Activated T-cell treated with anti-CD3 and anti-CD28 coated beads, Interleukin-2, amount 50 U/mL, for 1 hour (primary cell): ENCODE data around the gene CAMK1D.

ENCODE experiments used
- DNase-seq: peaks from one replicate; pipeline ENCODE4 v3.0.0-alpha.2; 2020

CAMK1D gene

DNA sequence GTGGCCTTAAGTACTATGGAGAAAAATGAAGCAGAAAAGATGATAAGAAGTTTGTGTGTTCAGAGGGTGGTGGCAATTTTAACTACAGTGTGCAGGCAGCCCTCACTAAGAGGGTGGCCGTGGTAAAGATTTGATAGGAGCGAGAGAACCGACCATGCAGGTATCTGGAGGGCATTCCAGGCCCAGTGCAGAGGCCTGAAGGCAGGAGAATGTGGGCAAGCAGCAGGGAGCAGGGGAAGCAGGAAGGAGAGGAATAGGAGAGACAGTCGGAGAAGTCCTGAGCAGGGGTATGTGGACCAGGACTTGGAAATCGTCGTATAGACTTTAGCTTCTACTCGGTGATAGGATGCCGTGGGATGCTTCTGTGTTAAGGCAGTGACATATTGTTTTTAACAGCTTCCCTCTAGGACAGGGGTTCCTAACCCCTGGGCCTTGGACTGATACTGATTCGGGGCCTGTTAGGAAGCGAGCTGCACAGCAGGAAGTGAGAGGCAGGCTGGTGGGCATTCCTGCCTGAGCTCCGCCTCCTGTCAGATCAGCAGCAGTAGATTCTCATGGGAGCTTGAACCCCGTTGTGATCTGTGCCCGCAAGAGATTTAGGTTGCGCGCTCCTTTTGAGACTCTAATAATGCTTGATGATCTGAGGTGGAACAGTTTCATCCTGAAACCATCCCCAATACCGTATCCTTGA is 425.0 kb downstream of the CAMK1D start:
- no peak for DNase-seq

DNA sequence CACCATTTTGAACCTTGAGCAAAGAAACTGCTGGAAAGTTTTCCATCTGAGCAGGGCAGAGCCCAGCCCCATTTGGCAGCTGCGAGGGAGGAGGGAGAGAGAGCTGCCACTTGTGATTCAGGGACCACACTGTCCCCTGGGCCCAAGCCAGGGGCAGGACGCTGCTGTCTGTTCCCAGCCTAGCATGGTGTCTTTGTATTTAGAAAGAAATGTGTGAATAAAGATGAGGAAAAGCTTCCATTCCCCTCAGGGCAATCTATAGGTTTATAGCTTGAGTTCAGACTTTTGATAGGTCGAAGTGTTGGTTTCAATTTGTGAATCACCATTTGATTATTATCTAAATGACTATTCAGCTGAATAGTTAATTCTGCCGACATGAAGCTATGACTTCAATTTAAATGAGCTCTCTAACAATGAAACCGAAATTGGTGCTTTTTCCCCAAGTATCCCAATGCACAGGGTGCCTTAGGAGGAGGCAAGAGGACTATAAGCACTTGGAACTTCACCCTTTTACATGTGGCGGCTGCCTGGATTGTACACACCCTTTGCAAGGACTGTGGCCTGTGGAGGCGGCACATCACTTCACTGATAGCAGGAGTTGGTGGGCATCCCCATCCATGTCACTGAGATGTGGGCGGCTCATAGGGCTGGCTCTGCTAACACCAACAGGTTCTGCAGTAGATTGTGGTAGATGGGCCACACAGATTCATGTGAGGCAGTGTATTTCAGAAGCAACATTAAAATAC is 428.7 kb downstream of the CAMK1D start:
- no peak for DNase-seq

DNA sequence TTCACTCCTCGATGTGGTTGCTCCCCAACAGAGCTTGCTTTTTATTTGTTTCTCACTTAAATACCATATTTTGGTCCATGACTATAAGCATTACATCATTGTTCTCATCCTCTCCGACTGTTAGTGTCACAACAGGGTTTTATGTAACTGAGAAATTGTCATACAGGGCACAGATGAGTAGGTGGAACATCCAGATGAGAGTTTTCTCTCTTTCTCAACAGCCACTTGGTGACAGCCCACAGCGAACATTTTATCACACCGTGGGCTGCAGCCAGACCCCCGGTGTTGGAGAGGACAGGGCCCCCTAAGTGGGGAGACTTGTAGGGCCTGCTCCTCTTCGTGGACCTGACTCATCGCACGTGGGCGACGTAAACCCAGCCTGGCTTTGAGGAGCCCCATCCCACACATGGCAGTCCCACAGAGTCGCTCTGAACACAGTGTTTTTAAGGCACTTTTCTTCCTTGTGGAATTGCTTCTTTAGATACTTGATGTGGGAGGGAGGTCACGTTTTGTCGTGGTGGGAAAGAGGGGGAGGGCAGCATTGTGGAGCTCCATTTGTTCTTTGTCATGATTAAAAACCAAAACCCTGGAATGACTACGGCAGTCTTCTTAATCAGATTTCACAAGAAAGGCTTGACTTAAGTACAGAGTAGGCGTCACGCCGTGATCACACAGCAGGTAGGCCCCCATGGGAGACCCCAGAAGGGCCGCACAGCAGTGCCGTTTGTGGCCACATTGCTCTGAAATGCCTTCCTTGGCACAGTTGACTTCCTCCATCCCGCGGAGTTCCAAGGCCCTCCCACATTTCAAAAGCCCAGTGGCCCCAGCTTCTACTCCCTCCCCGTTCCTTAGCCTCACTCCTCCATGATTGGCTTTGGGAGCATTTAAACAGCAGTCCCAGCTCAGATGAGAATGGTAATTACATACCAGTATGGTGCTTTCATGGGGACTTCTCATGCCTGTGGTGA is 431.6 kb downstream of the CAMK1D start:
- no peak for DNase-seq

DNA sequence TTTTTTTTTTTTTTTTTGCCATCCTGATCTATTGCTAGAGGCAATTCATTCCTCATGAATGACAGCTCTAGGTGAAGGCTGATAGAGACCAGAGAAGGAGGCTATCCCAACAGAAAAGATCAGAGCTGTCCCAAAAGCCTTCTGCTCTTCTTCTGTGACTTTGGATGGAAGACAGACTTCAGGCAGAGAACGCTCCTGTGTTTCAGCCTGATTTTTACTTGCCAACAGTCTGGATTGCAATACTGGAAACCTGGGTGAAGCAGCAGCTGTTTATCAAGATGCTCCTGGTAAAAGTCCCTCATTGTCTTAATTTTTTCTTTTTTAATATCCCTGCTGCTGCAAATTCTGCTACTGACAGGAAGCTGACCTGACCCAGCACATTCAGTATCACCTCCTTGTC is 432.6 kb downstream of the CAMK1D start:
- no peak for DNase-seq

DNA sequence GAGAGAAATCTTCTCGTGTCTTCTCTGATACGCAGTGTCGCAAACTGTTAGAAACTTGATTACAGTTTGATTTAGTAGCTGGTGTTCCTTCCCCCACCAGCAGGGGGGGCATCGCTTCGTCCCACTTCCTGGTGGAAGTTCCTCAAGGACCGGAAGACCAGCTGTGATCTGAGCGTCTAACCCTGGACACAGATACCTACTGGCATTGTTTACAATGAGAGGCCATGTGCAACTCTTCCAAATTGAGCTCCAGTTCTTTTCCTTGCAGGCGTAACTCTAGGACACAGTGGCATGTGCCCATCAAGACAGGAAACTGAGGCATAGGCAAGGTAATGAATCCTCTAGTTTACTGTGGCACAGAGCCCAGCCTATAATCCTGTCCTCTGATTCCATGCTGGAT is 433.2 kb downstream of the CAMK1D start:
- peak; percentile 34 for DNase-seq

DNA sequence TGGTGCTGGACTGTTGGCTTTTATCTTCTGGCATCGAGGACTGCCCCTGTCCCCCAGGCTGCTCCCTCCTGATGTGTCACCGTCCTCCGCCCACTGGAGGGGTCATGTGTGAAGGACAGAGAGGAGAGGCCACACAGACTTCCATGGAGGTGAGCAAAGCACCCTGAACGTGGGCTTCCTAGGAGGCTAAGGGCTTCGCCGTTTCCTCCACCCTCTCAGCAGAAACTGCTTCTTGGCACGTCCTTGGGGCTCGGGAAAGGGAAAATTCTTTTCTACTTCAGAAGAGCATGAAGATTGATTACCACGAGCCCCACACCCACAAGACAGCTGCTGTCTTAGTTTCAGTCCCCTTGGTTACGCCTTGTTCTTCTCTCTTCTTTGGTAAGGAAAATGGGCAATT is 433.9 kb downstream of the CAMK1D start:
- no peak for DNase-seq

DNA sequence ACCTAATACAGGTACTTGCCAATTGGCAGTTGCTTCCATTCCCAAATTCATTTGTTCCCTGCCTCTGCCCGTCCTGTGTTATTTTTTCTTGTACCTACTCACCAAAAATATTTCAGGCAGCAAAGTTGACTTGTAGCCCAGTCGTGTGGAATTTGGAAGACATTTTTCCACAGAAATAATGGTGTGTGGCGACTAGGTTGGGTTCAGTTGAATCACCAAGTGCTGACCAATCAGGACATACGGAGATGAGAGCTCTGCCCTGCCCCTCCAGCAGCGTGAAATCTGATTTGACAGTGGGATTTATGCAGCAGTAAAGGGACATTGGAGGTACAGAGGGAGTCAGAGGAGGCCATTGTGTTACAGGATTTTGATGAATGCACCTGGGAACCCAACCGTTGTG is 435.3 kb downstream of the CAMK1D start:
- no peak for DNase-seq

DNA sequence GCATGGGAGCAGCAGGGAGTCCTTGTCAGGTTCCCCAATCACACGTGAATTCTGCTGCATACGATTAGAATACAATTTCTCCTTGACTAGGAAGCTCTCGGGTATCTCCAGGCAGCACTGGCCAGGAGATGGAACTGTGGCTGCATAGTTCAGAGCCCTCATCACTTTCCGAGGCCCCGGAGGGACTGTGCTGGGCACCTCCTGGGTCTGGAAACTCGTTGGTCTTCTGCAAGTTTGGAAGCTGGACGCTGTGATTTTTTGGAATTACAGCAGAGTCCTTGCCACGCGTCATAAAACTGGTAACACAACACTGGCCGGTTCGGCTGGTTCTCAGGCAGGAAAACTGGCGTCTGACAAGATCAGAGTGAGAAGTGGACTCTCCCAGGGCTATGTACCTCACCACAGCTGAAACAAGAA is 436.1 kb downstream of the CAMK1D start:
- DNase-seq: no peak

DNA sequence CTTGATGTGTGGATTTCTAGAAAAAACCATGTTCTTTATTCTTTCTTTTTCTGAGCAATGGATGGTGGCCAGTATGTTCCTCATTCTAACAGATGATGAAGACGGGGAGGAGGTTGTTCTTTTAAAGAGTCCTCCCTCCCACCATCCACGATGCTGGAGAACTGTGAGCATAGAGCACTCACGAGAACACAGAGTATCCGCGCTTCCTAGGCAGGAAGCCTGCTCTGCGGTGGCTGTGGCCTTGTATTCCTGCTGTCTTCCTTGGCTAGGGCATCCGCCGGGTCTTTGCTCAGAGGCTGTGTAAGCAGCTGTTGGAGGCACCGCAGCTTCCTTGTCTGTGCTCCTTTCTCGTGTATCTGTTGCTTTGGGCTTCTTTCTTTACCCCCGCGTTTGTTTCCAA is 437.9 kb downstream of the CAMK1D start:
- DNase-seq: no peak

DNA sequence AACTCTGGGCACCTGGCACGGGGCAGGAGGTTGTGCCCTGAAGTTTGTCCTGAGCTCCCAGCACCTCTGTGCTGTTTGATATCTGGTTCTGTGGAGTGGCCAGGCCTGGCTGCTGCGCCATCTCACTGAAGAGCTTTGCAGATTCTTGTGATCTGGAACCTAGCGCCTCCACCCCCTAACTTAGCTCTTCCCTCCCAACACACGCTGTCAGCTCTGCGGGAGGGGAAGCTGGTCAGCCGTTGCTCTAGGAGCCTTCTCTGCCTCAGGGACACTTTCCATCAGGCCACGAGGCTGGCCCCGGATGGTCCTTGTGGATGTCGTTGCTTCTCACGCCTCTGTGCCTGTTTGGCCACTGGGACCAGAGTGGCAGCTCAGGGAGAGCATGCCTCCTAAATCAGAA is 438.9 kb downstream of the CAMK1D start:
- no peak for DNase-seq

DNA sequence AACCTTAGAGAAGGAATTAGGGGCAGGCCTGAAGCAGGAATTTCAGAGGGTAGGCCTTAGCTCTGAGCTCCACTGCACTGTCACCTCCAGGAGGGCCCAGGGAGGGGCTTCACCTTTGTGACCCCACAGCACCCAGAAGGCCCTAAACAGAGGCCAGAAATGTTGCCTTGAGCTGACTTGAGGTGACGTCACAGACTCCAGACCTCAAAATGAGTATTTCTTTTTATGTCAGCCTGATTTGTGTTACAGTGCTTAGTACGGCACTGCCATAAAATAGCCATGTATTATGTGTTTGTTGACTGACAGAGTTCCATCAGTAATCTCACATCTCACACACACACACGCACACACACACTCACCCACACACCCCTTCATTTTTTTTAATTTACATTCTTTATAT is 440.9 kb downstream of the CAMK1D start:
- no peak for DNase-seq

DNA sequence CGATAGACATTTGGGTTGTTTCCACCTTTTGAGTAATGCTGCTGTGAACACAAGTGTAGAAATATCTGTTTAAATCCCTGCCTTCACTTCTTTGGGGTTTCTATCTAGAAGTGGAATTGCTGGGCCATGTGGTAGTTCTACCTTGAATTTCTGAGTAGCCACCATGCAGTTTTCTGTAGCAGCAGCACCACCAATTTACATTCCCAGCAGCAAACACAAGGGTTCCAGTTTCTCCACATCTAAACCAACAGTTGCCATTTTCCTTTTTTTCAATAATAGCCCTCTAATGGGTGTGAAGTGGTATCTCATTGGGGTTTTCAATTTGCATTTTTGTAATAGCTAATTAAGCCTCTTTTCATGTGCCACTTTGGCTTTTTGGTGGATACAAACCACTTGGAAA is 442.4 kb downstream of the CAMK1D start:
- no peak for DNase-seq

DNA sequence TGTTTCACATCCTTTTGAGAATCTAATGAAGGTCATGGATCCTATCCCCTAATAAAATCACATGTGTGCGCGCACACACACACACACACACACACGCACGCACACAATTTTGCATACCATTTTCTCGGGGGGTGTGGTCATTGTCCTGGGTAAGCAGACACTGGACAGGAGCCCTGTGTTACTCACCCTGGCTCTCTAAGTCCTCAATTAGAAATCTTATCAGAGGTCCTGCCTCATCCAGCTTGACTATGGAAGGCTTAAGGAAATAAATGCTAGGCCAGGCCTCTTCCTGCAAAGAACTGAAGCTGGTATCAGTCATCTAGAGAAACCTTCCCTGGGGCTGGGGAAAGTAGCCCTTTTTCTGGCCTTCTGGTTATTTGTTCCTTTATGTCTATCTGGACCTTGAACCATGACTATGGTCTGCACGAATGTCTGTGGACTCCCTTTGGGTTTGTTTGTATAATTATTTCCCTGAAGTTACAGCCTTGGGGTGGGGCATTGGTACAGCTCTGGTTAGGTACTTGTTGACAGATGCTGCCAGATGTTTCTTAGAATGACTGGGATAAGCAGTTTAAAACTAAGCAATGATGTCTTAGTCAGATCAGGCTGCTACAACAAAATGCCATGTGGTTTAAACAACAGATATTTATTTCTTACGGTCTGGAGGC is 443.7 kb downstream of the CAMK1D start:
- no peak for DNase-seq

DNA sequence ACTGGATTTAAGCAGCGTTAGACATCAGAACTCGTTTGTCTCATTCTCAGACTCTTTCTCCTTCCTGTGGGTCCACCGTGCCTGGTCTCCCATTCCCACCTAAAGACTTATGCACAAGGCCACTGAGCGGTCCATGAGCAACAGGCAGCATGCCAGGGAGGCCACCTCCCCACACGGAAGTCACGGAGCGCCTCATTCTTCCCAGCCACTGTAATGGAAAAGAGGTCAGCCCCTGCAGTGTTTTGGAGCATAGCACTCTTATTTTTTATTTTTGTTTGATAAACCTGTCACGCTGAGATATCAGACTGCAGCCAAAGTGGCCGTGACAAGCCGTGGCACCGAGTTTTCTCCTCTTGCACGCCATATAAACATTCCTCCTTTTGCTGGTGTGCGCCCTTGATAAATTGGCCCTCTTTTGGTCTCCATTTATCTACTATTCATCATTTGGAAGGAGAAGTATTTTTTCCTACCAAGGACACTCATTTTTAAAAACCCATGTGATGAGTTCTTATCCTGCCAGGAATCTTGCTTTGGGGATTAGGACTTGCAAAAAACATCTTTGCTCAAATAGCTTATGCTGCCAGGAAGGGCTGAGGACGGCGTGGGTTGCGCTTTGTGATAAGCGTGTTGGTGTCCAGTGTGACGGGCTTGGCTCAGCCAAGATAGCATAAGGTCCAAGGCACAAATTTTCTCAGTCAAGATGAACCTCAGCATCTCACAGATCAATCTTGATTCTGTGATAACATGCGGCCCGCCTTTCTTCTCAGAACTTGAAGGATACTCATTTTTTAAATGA is 446.2 kb downstream of the CAMK1D start:
- no peak for DNase-seq

DNA sequence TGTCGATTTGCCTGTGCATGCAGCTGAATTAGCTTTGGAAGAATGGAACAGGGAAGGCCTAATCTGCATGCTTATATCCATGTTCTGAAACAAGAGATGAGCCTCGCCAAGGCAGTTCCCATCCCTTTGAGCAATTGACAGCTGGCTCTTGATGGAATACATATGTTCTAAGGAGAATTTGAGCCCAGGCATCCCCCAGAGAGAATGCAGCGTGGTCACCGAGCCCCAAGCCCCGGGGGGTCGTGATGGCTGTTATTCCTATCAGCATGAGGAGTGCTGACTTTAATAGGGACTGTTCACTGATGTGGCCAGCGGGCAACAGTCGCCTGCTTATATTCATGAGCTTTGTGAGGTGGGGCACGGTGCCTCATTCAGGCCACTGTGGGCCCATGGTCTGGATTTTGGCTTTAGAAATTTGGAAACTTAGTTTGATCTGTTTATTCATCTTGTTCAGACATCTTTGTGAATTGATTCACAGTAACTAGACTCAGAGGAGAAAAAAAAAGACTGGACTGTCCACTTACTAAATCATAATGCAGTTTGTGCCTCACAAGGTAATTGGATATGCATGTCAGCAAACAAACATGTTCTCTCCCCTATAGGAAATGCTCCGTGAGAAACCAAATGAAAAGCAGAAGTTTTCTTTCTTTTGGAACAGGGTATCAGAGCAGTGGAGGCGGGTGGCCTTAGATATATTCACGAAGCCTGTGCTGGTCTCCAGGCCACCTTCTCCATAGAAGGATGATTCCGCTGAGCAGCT is 447.2 kb downstream of the CAMK1D start:
- DNase-seq: no peak

DNA sequence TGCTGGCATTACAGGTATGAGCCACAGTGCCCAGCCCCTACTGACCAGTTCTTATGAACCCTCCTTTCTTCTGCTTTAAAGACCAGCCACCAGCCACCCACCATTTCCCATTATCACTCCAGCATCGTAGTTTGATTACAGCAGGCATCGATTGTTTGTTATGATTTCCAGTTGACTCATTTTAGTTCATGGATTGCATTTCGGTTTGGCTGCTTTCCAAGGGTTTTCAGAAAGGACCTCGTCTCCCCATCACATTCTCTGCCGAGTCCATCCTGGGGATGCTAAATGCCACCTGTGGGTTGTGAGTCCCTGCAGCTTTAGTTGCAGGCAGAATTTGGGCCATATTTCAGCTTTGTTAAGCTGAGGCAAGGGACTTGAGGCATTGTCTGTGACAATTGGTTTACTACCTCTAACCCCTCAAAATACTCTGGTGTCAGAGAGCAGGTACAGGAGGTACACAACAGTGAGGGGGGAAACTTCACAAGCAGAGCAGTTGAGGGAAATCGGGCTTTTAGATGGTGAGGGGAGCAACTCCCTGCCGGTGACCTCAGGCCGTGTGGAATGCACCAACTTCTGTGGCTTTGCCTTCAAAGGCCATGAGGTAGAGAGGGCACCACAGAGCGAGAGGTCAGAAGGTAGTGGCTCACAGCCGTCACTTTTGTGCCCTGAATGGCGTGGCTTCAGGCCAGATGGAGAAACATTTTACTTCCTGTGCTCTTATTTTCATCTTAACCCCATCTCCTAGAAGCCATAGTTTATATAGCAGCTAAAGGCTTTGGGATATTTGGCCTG is 448.3 kb downstream of the CAMK1D start:
- no peak for DNase-seq

DNA sequence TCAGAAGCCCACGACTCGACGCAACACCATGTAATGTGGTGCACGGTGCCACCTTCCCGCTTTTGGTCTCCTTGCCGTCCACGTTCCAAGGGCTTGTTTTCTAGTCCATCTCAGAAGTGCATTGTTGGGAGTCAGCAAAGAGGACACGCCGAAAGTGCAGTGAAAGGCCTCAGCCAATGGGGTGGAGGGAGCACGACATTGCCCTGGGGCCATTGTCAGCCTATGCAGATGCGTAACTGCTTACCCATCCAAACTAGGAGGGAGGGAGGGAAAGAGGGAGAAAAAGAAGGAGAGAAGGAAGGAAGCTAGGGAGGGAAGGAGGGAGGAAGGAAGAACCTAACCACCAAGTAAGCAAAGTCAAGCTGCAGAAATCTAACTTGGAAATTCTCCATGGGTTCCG is 449.8 kb downstream of the CAMK1D start:
- DNase-seq: no peak

DNA sequence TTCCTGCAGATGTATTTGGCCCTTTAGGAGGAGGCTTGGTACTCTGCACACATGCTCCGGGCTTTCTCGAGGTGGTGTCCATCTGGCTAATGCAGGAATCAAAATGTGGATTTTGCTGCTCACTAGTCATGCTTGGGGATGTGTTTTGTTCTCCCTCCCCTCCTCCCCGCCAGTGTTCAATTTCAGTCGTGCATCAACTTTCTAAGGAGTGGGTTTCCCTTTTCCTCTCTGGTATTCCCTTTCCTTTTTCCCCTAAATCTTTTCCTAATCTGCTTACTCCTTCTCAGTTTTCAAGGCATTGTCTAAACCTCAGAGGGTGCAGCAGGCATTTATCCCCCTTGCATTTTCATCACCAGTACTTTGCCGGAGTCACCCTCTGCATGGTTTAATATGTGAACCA is 450.4 kb downstream of the CAMK1D start:
- DNase-seq: no peak

DNA sequence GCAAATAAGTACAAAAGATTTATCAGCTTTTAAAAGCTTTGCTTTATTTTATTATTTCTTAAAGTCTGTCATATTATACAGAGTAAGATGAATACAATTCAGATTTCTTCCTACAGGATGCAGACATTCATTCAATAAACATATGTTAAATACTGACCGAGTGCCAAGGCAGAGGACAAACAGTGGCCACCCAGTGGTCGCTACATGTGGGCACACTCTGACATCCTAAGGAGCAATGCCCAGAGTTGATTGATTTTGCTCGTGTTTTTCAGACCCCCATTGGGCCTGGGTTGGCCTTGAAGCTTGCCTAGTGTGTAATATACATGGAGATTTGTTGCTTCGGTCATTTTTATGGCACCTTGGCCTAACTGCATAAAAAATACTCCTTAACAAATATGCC is 451.0 kb downstream of the CAMK1D start:
- no peak for DNase-seq
